ENCODE results near the gene UTP14A. TPM values are rescaled to one million over a fixed set of nuclear protein-coding genes. Genes with fewer than 3 reads are reported as not detected.

The UTP14A gene
- total and polyA plus RNA-seq, 5 donors from 2014 or later, result 5.8 to 11.7 (median 8.5) TPM

GRCh38 chrX:129900054-129900453 is 5.9 kb upstream of the UTP14A start:
- H3K27me3 Mint-ChIP-seq, result peaks cover 4% of the 10 kb centered on the region
- no peak overlapping the region for H3K27ac ChIP-seq (ENCODE audit: insufficient read depth, low read length, poor library complexity, severe bottlenecking)
- ATAC-seq (ENCODE audit: low read depth in 2 of 2), result no peak
- H3K4me3 ChIP-seq (ENCODE audit: low read depth, low read length), result no peak overlapping the region
- H3K36me3 Mint-ChIP-seq, result no peaks in the 10 kb centered on the region
- no peaks in the 10 kb centered on the region for H3K9me3 ChIP-seq (ENCODE audit: control insufficient read depth in 2 of 2, low read length in 2 of 2)
- no peak overlapping the region for H3K27ac Mint-ChIP-seq
- H3K4me1 Mint-ChIP-seq, result no peaks in the 10 kb centered on the region
- H3K27me3 ChIP-seq (ENCODE audit: control insufficient read depth, insufficient read depth, low read length), result no peaks in the 10 kb centered on the region
- H3K4me3 Mint-ChIP-seq, result no peak overlapping the region
- H3K9me3 Mint-ChIP-seq, result no peaks in the 10 kb centered on the region
- DNase-seq, result no peak
- no peaks in the 10 kb centered on the region for H3K36me3 ChIP-seq (ENCODE audit: control insufficient read depth, insufficient read depth, low read length)
- no peaks in the 10 kb centered on the region for H3K4me1 ChIP-seq (ENCODE audit: control insufficient read depth, insufficient read depth, low read length, poor library complexity, severe bottlenecking)

- Histone ChIP-seq H3K36me3 (ENCODE audit: control insufficient read depth, insufficient read depth, low read length) (peaks cover 42% of the 10 kb centered on the region), H3K4me3 (ENCODE audit: low read depth, low read length) (no peak overlapping the region), H3K9me3 (ENCODE audit: control insufficient read depth in 2 of 2, low read length in 2 of 2) (no peaks in the 10 kb centered on the region), H3K27me3 (ENCODE audit: control insufficient read depth, insufficient read depth, low read length) (no peaks in the 10 kb centered on the region), H3K4me1 (ENCODE audit: control insufficient read depth, insufficient read depth, low read length, poor library complexity, severe bottlenecking) (peaks cover 4% of the 10 kb centered on the region), H3K27ac (ENCODE audit: insufficient read depth, low read length, poor library complexity, severe bottlenecking) (no peak overlapping the region)
- Mint-ChIP-seq H3K36me3 (peaks cover 7% of the 10 kb centered on the region), H3K4me1 (peaks cover 0 to 9% (median 6%) of the 10 kb centered on the region in 4 donors), H3K27ac (no peak overlapping the region), H3K9me3 (peaks cover 0 to 1% (median 0%) of the 10 kb centered on the region in 7 donors), H3K27me3 (no peaks in the 10 kb centered on the region), H3K4me3 (no peak overlapping the region)
- DNase-seq (no peak), ATAC-seq (ENCODE audit: low read depth in 2 of 2) (no peak)
Observed at GRCh38 chrX:129908636-129909035, 2.7 kb downstream of the UTP14A start.

- H3K36me3 Mint-ChIP-seq, result peaks cover 18% of the 10 kb centered on the region
- H3K27ac Mint-ChIP-seq, result peak overlapping the region in 1 of 3 donors; percentile 55
- H3K4me3 Mint-ChIP-seq, result no peak overlapping the region
- H3K4me1 Mint-ChIP-seq, result peaks cover 0 to 4% (median 2%) of the 10 kb centered on the region in 4 donors
- DNase-seq (peak; percentile 56 to 83 (median 72)), ATAC-seq (ENCODE audit: low read depth in 2 of 2) (peak; percentile 53 to 55)
- Histone ChIP-seq H3K36me3 (ENCODE audit: control insufficient read depth, insufficient read depth, low read length) (peaks cover 10% of the 10 kb centered on the region), H3K4me3 (ENCODE audit: low read depth, low read length) (no peak overlapping the region), H3K4me1 (ENCODE audit: control insufficient read depth, insufficient read depth, low read length, poor library complexity, severe bottlenecking) (no peaks in the 10 kb centered on the region), H3K9me3 (ENCODE audit: control insufficient read depth in 2 of 2, low read length in 2 of 2) (no peaks in the 10 kb centered on the region), H3K27me3 (ENCODE audit: control insufficient read depth, insufficient read depth, low read length) (no peaks in the 10 kb centered on the region), H3K27ac (ENCODE audit: insufficient read depth, low read length, poor library complexity, severe bottlenecking) (no peak overlapping the region)
- H3K9me3 Mint-ChIP-seq, result no peaks in the 10 kb centered on the region
- no peaks in the 10 kb centered on the region for H3K27me3 Mint-ChIP-seq
Observed at GRCh38 chrX:129925305-129926092, 19.5 kb downstream of the UTP14A start.

GRCh38 chrX:129930941-129931410 is 25.0 kb downstream of the UTP14A start:
- Mint-ChIP-seq H3K4me1 (peaks cover 0 to 7% (median 3%) of the 10 kb centered on the region in 4 donors), H3K4me3 (peak overlapping the region; percentile 75 to 96 (median 79)), H3K36me3 (peaks cover 6% of the 10 kb centered on the region), H3K27me3 (no peaks in the 10 kb centered on the region), H3K27ac (peak overlapping the region; percentile 90 to 93 (median 91)), H3K9me3 (no peaks in the 10 kb centered on the region)
- Histone ChIP-seq H3K4me1 (ENCODE audit: control insufficient read depth, insufficient read depth, low read length, poor library complexity, severe bottlenecking) (no peaks in the 10 kb centered on the region), H3K27me3 (ENCODE audit: control insufficient read depth, insufficient read depth, low read length) (no peaks in the 10 kb centered on the region), H3K27ac (ENCODE audit: insufficient read depth, low read length, poor library complexity, severe bottlenecking) (peak overlapping the region; percentile 71), H3K4me3 (ENCODE audit: low read depth, low read length) (peak overlapping the region; percentile 41), H3K9me3 (ENCODE audit: control insufficient read depth in 2 of 2, low read length in 2 of 2) (no peaks in the 10 kb centered on the region), H3K36me3 (ENCODE audit: control insufficient read depth, insufficient read depth, low read length) (no peaks in the 10 kb centered on the region)
- ATAC-seq (ENCODE audit: low read depth in 2 of 2), result no peak
- DNase-seq, result peak in 1 of 3 donors; percentile 2

GRCh38 chrX:129931411-129932015 is 25.5 kb downstream of the UTP14A start:
- Mint-ChIP-seq H3K27me3 (no peaks in the 10 kb centered on the region), H3K27ac (peak overlapping the region; percentile 90 to 93 (median 91)), H3K4me3 (peak overlapping the region; percentile 75 to 96 (median 80)), H3K4me1 (peaks cover 0 to 7% (median 3%) of the 10 kb centered on the region in 4 donors), H3K36me3 (peaks cover 4% of the 10 kb centered on the region), H3K9me3 (no peaks in the 10 kb centered on the region)
- Histone ChIP-seq H3K27ac (ENCODE audit: insufficient read depth, low read length, poor library complexity, severe bottlenecking) (peak overlapping the region; percentile 71), H3K27me3 (ENCODE audit: control insufficient read depth, insufficient read depth, low read length) (no peaks in the 10 kb centered on the region), H3K36me3 (ENCODE audit: control insufficient read depth, insufficient read depth, low read length) (no peaks in the 10 kb centered on the region), H3K9me3 (ENCODE audit: control insufficient read depth in 2 of 2, low read length in 2 of 2) (no peaks in the 10 kb centered on the region), H3K4me1 (ENCODE audit: control insufficient read depth, insufficient read depth, low read length, poor library complexity, severe bottlenecking) (no peaks in the 10 kb centered on the region), H3K4me3 (ENCODE audit: low read depth, low read length) (peak overlapping the region; percentile 41)
- DNase-seq, result peak; percentile 51 to 85 (median 63)
- ATAC-seq (ENCODE audit: low read depth in 2 of 2), result peak; percentile 46 to 50

- Histone ChIP-seq H3K9me3 (ENCODE audit: control insufficient read depth in 2 of 2, low read length in 2 of 2) (no peaks in the 10 kb centered on the region), H3K27ac (ENCODE audit: insufficient read depth, low read length, poor library complexity, severe bottlenecking) (peak overlapping the region; percentile 71), H3K4me1 (ENCODE audit: control insufficient read depth, insufficient read depth, low read length, poor library complexity, severe bottlenecking) (no peaks in the 10 kb centered on the region), H3K4me3 (ENCODE audit: low read depth, low read length) (no peak overlapping the region), H3K27me3 (ENCODE audit: control insufficient read depth, insufficient read depth, low read length) (no peaks in the 10 kb centered on the region), H3K36me3 (ENCODE audit: control insufficient read depth, insufficient read depth, low read length) (no peaks in the 10 kb centered on the region)
- Mint-ChIP-seq H3K27me3 (no peaks in the 10 kb centered on the region), H3K27ac (no peak overlapping the region), H3K36me3 (no peaks in the 10 kb centered on the region), H3K4me3 (peak overlapping the region; percentile 75 to 81 (median 78)), H3K9me3 (no peaks in the 10 kb centered on the region), H3K4me1 (peaks cover 0 to 12% (median 3%) of the 10 kb centered on the region in 4 donors)
- ATAC-seq (ENCODE audit: low read depth in 2 of 2), result peak; percentile 74 to 75
- peak; percentile 66 to 92 (median 79) for DNase-seq
Observed at GRCh38 chrX:129932016-129932820, 26.3 kb downstream of the UTP14A start.

- Histone ChIP-seq H3K36me3 (ENCODE audit: control insufficient read depth, insufficient read depth, low read length) (no peaks in the 10 kb centered on the region), H3K27me3 (ENCODE audit: control insufficient read depth, insufficient read depth, low read length) (no peaks in the 10 kb centered on the region), H3K27ac (ENCODE audit: insufficient read depth, low read length, poor library complexity, severe bottlenecking) (no peak overlapping the region), H3K9me3 (ENCODE audit: control insufficient read depth in 2 of 2, low read length in 2 of 2) (no peaks in the 10 kb centered on the region), H3K4me3 (ENCODE audit: low read depth, low read length) (no peak overlapping the region), H3K4me1 (ENCODE audit: control insufficient read depth, insufficient read depth, low read length, poor library complexity, severe bottlenecking) (no peaks in the 10 kb centered on the region)
- no peaks in the 10 kb centered on the region for H3K36me3 Mint-ChIP-seq
- no peak for ATAC-seq (ENCODE audit: low read depth in 2 of 2)
- H3K4me3 Mint-ChIP-seq, result peak overlapping the region; percentile 10 to 73 (median 26)
- no peak overlapping the region for H3K27ac Mint-ChIP-seq
- DNase-seq, result peak in 1 of 3 donors; percentile 16
- H3K9me3 Mint-ChIP-seq, result no peaks in the 10 kb centered on the region
- no peaks in the 10 kb centered on the region for H3K27me3 Mint-ChIP-seq
- peaks cover 0 to 12% (median 3%) of the 10 kb centered on the region in 4 donors for H3K4me1 Mint-ChIP-seq
Observed at GRCh38 chrX:129932821-129933321, 26.9 kb downstream of the UTP14A start.

Measured in CD4-positive, CD25-positive, alpha-beta regulatory T cell (primary cell).